Activated gamma-delta T cell treated with anti-CD3 and anti-CD28 coated beads, Interleukin-2, amount 50 U/mL, for 16 hours (primary cell): ENCODE measurements around the gene TAS2R3.

ENCODE experiments used
- DNase-seq: peaks from one replicate; pipeline ENCODE4 v3.0.0-alpha.2; 2020; ENCODE audit warnings: low read depth

TAS2R3 gene

DNA sequence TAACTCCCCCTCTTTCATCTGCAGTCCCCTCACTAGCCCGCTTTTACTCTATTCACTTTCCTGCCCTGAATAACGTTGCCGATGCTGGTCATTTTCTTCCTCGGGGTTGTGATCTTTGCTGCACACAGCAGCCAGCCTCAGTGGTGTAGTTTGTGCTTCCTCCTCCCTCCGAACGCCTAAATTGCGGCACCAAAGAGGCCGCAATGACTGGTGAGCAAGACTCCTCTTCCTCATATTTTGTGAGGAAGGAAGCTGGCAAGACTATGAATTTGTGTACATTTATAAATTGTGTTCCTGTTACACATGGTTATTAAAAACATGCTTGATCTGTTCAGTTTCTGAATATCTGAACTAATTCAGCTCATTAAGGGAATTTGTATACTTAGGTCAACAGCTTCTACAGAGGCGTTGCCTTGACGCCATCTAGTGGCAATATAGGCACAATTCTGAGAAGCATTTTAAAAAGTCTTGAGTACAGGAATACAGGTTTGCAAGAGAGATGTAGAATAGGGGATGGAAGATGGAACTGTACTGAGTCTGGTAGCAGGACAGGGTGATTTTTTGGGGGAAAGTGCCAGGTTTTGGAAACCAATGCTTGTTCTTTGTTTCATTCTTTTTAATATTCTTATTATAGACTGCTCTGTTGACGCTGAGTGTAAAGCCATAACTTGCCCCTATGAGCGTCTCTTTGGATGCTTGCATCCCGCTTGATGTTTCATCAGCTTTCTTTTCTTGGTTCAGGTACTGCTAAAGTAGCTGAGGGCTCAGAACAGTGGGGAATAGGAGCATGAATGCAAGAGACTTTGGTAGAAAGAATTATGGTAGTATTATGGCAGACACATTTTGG lies 22.0 kb downstream of the TAS2R3 start:
- DNase-seq, result peak; percentile 4

DNA sequence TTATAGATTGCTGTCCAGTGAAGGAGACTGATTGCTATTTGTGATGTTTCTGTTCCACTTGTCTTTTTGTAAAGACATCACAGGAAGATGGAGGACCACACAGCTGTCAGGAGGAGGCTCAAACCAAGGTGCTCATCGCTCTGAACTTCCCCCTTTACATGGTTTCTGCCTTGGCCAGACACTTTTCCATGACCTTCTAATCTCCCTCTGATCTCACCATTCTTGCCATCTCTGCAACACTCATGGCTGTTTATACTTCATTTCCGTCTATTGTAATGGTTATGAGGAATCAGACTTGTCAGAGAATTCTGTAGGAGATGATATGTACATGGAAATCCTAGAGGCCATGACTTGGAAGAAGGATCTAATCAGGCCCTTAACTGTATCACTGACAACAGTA lies 24.4 kb downstream of the TAS2R3 start:
- DNase-seq, result no peak

DNA sequence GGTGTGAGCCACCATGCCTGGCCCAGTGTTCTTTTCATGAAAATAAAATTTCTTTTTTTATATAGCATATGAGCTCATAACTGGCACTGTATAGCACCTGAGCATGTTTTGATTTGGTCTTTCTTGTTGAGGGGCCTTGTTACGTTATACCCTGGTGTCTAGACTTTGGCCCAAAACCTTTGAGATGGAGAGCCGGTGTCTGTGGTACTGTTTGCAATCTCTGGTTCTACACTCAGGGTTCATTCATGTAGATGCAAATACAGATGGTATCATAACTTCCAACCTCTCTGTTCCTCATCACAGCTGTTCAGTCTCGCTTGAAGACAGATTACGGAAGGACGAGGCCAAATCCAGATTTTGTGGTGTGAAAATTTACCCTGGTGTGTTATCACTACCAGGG lies 26.0 kb downstream of the TAS2R3 start, which contains the start of gene TAS2R5:
Gene TAS2R5 (plus strand): TSS at position 301 of the 400 bp plus-strand sequence. CDS start 145 bp downstream, outside the sequence.
- DNase-seq, result no peak

DNA sequence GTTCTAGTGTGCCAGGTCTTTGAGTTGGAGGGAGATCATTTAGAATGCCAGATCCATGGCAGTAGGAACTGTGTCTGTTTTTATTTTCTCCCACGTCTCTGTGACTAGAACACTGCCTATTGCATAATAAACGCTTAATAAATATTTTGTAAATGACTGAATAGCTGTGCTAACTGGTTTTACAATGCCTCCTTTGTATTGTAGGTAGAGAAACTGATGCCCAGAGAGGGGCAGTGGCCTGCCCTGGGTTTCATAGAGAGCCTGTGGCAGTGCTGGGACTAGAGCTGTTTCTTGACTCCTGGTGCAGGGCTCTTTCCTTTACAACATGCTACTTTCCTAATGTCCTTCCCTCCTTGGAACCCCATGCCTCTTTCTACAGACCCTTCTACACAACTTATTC lies 28.6 kb downstream of the TAS2R3 start:
- DNase-seq, result no peak
